HL-60/S4 treated with retinoic acid at 250 ng/mL for 4 days and 3 days (cell line): ENCODE results near the gene ANO6.

Experiments
- in situ Hi-C: fragments of 300-500 bp; cut with MboI; formaldehyde crosslinking; loops from 2 replicates; pipeline ENCODE4 v1.7.0; 2022; ENCODE audit warnings: low sequenced_read_pairs

ANO6 gene

DNA sequence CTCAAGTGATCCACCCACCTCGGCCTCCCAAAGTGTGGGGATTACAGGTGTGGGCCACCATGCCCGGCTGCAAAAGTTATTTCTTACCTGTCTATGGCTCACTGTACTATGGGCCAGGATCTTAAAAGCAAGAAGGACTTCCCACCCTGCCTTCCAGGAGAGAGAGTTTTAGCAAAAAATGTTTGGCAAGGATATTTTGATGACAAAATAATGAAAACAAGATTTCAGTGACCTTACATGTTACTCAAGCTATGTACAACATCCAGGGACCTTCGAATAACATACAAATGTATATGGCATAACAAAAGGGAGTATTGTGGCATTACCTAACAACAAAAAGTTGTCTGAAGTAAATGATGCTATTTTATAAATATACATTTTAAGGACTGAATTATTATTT is 55.1 kb downstream of the ANO6 start:
- in situ Hi-C loops = no loop called here

DNA sequence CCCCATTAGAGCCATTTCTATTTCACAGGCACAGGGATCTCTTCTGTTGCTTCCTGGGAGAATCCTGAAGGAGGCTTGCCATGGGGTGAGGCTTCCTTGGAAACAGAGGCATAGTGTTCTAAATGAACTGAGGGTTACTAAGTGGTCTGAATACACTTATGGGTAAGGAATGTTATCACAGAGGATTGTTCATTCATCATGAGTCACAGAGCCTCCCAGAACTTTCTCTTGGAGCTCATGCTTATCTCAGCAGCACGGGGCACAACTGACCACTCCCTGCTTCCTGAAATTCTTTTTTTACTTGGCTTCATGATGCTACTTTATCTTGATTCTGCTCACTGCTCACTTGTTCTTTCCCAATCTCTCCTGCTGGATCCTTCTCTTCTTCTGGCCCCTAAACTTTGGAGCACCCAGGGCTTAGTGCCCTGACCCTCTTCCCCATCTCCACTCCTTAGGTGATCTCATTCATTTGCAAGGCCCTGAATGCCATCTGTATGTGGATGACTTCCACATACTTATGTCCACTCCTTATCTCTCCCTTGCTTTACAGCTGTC is 57.9 kb downstream of the ANO6 start:
- in situ Hi-C loops = no loop called here

DNA sequence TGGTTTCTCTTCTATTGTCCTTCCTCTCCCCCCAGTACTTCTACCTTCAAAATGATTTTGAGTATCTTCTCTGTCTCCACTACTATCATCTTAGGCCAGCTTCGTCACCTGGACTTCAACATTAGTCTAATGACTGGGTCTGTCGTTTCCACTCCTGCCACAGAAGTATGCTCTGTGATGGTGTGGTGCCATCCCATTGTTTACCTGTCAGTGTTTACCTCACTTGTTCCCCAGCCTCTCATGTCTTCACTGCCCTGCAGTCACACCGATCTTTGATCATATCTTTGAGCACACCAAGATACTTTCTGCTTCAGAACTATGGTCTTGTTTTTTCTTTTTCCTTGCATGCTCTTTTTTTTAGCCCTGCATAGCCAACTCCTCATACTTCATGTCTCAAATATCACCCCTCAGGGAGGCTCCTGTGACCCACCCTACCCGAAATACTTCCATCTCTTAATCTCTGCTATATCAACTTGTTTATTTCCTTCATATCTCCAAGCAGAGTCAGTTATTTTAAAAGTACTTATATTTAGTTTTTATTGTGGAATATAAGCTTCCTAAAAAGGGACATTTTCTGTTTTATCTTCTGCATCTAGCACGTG is 60.4 kb downstream of the ANO6 start:
- in situ Hi-C loops = loop anchor here (25.0 kb wide), 1 partner anchor 111 kb away; no protein-coding TSS in a partner anchor

DNA sequence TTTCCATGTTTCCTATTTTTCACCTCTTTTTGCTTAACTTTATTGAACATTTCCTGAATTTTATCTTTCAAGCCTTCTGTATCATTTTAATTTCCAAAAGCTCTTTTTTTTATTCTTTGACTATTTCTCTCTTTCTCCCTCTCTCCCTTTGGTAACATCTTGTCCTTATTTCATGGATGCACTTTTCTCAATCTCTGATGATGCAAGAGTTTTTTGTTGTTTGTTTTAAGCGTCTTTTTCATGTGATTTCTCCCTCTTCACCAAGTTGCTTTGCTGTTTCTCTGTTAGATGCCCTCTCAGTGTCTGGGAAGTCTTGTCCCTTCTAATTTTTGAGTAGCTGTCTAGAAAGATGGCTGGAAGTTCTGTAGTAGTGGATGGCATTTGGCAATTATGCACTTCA is 62.6 kb downstream of the ANO6 start:
- in situ Hi-C loops = loop anchor here (25.0 kb wide), 1 partner anchor 109 kb away; no protein-coding TSS in a partner anchor

DNA sequence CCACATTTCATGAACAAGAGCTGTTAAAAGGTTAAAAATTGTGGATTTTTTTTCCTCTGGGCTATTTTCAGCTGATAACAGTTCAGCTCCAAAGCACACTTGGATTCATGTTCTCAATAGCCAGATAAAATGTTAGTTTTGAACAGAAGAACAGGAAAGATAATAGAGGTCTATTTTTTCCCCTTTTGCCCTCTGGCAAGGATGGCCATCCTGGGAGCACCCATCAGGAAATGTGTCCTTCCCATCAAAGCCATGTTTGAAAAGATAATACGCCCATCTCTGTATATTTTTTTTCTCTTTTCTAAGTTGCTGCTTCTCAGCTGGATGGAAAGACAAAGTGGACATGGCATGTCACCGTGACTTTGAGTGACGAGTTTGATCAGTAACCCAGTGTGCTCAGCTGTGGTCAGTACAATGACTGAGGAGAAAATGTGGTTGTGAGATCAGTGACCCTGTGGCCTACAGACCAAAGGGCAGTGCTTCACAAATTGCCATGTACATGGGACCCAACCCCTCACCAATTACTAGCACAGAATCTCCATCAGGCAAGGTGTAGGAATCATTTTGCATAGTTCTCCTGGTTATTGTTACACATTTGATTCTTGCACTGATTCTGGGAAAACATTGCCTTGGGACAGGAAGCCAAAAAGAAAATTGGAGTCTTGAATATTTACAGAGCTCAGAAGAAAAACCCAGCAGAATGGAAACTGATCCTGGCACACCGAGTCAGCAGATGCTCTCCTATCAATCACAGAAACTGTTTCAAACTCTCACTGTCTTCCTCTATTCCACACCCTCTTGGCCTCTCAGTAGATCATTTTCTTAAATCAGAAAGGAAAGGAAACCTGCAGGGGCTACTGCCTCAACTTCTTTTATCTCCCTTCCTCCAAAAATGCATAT is 64.3 kb downstream of the ANO6 start:
- in situ Hi-C loops = loop anchor here (25.0 kb wide), 1 partner anchor 107 kb away; no protein-coding TSS in a partner anchor

GRCh38 chr12:45281994-45282393 is 66.1 kb downstream of the ANO6 start:
- in situ Hi-C loops = loop anchor here (25.0 kb wide), 1 partner anchor 105 kb away; no protein-coding TSS in a partner anchor

GRCh38 chr12:45282411-45282810 is 66.5 kb downstream of the ANO6 start:
- in situ Hi-C loops = loop anchor here (25.0 kb wide), 1 partner anchor 105 kb away; no protein-coding TSS in a partner anchor

DNA sequence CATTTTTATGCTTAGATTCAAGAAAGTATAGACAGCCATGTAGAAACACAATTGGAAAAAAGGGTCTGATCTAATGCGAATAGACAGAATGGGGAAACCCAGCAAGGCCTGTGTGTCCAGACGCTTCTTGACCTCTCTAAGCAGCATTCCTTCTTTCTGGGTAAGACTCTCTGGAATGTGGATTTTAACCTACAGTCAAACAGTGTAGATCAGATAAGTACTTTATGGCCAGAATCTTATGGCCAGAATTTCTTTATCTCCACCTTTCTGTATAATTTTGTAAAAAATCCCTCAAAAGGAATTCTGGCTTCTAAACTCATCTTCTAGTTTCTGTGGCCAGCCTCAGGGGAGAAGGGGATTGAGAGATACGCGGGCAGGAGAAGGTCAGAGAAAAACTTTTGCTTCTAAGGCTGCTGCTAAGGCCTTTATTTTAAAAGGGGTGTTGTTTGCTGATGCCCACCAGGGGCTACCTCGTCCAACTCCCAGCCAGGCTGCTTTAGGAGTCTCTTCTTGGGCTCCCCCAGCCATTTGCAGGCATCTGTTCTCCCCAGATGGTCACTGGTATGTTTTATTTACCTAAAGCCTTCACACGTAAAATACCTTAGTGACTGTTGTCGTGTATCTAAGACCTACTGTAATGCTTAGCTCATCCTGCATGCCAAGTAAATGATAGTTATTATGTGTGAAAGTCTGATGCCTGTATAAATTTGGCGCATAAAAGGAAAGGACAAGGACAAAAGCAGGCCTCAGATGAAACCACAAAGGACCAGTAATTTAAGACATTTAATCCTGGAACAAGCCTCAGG is 68.4 kb downstream of the ANO6 start:
- in situ Hi-C loops = loop anchor here (25.0 kb wide), 1 partner anchor 103 kb away; no protein-coding TSS in a partner anchor

DNA sequence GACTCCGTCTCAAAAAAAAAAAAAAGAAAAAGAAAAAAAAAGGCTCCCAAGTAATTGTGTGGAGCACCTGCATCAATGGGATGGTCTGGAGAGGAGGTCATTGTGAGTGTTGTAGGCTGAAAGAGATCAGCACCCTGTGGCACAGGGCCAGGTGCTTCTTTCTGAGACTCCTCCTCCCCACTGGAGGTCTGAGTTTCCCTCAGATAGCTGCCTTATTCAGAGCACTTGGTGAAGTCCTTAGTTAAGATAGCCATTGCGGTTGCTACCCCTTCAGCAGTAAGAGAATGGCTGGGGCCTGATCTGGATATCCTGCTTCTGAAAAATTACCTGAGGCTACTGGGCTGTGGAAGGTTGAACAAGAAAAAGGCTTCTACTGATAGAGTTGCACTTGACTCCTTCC is 69.8 kb downstream of the ANO6 start:
- in situ Hi-C loops = loop anchor here (25.0 kb wide), 1 partner anchor 102 kb away; no protein-coding TSS in a partner anchor

GRCh38 chr12:45286621-45287020 is 70.7 kb downstream of the ANO6 start:
- in situ Hi-C loops = loop anchor here (25.0 kb wide), 1 partner anchor 101 kb away; no protein-coding TSS in a partner anchor

- in situ Hi-C loops = loop anchor here (25.0 kb wide), 1 partner anchor 98 kb away; no protein-coding TSS in a partner anchor
Measured at GRCh38 chr12:45289245-45290215, 73.6 kb downstream of the ANO6 start.

GRCh38 chr12:45290216-45290605 is 74.3 kb downstream of the ANO6 start:
- in situ Hi-C loops = loop anchor here (25.0 kb wide), 1 partner anchor 97 kb away; no protein-coding TSS in a partner anchor

GRCh38 chr12:45291518-45291917 is 75.6 kb downstream of the ANO6 start:
- in situ Hi-C loops = loop anchor here (25.0 kb wide), 1 partner anchor 96 kb away; no protein-coding TSS in a partner anchor

DNA sequence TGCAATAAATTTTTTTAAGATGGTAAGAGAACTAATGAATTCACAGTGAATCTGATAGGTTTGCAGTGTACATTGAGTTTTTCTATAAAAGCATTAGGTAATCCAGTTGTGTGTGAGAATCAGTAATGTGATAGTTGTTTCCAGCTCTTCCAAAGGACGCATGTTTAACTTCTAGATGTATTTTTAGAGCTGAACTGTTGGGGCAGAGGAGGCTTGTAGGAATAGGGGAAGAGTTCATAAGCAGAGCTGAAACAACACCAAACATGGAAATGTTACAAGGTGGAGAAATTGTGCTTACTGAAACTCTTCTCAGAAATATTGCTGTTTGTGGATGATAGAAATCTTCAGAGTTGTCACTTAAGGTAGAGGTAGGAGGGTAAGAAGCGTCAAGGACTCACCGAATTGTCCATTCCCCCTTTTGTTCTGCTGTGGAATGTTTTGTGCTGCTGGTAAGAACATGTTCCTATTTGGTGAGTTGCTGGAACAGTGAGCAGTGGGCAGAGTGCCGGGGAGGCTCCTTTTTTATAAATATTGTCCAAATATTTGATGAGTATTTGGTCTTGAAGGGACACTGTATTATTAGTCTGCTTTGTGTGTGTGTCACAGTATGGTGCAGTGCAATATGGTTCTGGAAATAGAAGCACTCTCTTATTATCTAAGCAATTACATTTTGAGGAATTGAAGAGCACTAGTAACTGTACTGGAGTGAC is 76.7 kb downstream of the ANO6 start:
- in situ Hi-C loops = loop anchor here (25.0 kb wide), 1 partner anchor 95 kb away; no protein-coding TSS in a partner anchor

GRCh38 chr12:45294906-45295305 is 79.0 kb downstream of the ANO6 start:
- in situ Hi-C loops = loop anchor here (25.0 kb wide), 1 partner anchor 92 kb away; no protein-coding TSS in a partner anchor

- in situ Hi-C loops = loop anchor here (25.0 kb wide), 1 partner anchor 91 kb away; no protein-coding TSS in a partner anchor
Measured at GRCh38 chr12:45296046-45296586, 80.2 kb downstream of the ANO6 start.

- in situ Hi-C loops = loop anchor here (25.0 kb wide), 1 partner anchor 89 kb away; no protein-coding TSS in a partner anchor
Measured at GRCh38 chr12:45298047-45298446, 82.2 kb downstream of the ANO6 start.
